ENCODE data around the gene TMED1.

- TF ChIP-seq CTCF (IDR thresholded peaks at IDR 0.05) (no peak), POLR2AphosphoS5 (IDR thresholded peaks at IDR 0.05) (no peak), EP300 (IDR thresholded peaks at IDR 0.05) (no peak), POLR2A (IDR thresholded peaks at IDR 0.05) (no peak)
Observed at GRCh38 chr19:10826231-10826630, 9.8 kb downstream of the TMED1 start.

Data from upper lobe of left lung (tissue), 4 donors.